GM18519 (cell line): Measurements from ENCODE around the gene UPK3BL1.
A peak's percentile ranks its signal among the peaks of the same experiment; 100 is the strongest.

Source experiments
- ATAC-seq: cut with Tn5 transposase; IDR thresholded peaks from one replicate; pipeline ENCODE4 v1.9.1; 2021; ENCODE audit warnings: mild to moderate bottlenecking, moderate library complexity; ENCODE audit not compliant: unreplicated experiment, low FRiP score

The UPK3BL1 gene

GRCh38 chr7:102589857-102590256, 52.7 kb downstream of the UPK3BL1 start:
- ATAC-seq, result peak; percentile 35
